Measurements from ENCODE around the gene TACC2.
"Not testable (repeated sequence)": the region's sequence is repeated elsewhere in the genome, so short reads cannot be mapped to it uniquely, and the experiment has no call there.

Gene TACC2

DNA sequence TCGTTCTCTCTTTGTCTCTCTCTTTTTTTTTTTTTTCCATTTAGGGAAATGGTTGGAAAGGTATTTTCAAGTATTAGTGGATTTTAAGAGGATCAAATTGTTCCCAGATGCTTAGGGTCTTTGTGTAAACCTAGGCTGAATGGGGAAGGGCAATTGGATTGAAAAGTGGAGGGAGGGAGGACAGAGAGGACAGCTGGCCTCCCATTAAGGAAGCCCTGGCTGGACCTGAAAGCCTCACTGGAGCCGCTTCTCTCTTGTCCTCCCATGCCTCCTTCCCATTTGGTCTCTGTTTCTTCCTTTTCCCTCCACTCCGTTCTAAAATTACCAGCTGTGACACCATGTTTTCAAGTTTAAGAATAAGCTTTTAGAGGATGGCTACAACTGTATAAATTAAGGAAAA, 104.1 kb downstream of the TACC2 start:
- H3K4me3 ChIP-seq (ENCODE audit: low read depth, low read length) = no peak overlapping the region
- TF ChIP-seq, protein P1, sequence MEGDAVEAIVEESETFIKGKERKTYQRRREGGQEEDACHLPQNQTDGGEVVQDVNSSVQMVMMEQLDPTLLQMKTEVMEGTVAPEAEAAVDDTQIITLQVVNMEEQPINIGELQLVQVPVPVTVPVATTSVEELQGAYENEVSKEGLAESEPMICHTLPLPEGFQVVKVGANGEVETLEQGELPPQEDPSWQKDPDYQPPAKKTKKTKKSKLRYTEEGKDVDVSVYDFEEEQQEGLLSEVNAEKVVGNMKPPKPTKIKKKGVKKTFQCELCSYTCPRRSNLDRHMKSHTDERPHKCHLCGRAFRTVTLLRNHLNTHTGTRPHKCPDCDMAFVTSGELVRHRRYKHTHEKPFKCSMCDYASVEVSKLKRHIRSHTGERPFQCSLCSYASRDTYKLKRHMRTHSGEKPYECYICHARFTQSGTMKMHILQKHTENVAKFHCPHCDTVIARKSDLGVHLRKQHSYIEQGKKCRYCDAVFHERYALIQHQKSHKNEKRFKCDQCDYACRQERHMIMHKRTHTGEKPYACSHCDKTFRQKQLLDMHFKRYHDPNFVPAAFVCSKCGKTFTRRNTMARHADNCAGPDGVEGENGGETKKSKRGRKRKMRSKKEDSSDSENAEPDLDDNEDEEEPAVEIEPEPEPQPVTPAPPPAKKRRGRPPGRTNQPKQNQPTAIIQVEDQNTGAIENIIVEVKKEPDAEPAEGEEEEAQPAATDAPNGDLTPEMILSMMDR (conservative IDR thresholded peaks at IDR 0.05; ENCODE audit: low read depth, low read length) = no peak
- DNase-seq (ENCODE audit: low read depth) = no peak

DNA sequence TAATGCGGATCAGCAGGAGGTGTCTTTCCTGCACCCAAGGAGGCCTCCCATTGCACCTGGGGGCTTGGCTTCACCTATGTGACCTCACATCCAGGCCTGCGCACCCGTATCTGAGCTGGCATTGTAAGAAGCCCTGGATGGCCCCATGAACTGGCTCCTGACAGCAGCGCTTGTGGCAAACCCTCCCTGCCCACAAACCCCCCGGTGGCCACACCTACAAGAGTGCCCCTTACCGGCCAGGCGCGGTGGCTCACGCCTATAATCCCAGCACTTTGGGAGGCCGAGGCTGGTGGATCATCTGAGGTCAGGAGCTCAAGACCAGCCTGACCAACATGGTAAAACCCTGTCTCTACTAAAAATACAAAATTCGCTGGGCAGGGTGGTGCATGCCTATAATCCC, 107.2 kb downstream of the TACC2 start:
- not testable (repeated sequence) for DNase-seq (ENCODE audit: low read depth); H3K4me3 ChIP-seq (ENCODE audit: low read depth, low read length)

DNA sequence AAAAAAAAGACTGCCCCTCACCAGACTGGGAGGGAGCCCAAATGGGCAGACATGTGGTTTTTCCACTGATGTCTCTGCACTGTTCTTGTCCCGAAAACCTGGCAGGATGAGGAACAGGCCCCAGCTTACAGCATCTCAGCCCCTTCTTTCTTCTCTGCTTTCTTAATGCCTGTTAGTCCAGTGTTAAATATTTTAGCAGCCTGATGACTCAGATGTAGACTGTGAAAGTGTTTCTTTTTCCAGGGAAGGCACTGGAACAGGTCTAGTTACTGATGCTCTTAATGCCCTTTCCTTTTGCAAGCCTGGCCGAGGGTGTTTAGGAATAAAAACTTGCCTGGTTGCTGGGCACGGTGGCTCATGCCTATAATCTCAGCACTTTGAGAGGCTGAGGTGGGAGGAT, 107.7 kb downstream of the TACC2 start:
- TF ChIP-seq, protein P1 (conservative IDR thresholded peaks at IDR 0.05; ENCODE audit: low read depth, low read length) = no peak
- H3K4me3 ChIP-seq (ENCODE audit: low read depth, low read length) = no peak overlapping the region
- no peak for DNase-seq (ENCODE audit: low read depth)

DNA sequence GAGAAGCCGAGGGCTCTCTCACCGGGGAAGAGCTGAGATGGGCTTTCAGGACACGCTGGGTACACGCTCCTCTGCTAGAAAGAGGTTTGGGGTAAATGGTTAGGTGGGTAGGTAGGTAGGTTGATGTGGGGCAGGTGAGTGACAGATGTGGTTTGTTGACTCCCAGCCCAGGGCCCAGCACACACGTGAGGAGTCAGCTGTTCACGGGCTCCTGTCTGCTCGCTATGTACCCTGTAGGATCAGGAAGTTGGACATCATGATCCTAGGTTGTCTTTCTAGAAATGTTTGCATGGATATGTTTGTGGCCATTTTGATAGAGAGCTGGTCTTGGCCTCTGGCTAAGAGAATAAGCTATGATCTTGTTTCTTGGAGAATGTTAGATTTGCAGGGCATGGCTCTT, 109.0 kb downstream of the TACC2 start:
- no peak for DNase-seq (ENCODE audit: low read depth)
- H3K4me3 ChIP-seq (ENCODE audit: low read depth, low read length) = no peak overlapping the region
- TF ChIP-seq, protein P1 (conservative IDR thresholded peaks at IDR 0.05; ENCODE audit: low read depth, low read length) = no peak

DNA sequence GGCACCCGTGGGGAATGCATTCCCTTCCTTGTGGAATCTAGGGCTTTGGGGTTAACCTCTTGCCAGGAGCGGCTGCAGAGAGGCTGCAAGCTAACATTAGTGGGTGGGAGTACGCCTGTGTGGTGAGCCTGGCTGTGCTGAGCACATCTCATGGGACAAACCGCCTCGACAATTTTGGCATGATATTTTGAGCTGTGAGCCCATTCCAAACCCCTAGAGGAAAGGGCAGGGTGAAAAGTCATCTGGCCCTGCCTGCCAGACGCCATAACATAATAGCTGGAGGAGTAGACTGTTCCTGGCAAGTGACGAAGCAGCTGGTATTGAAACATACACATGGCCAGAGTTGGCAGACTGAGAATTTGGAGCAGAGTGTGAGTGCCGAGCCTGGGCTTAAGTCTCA, 110.0 kb downstream of the TACC2 start:
- H3K4me3 ChIP-seq (ENCODE audit: low read depth, low read length) = no peak overlapping the region
- DNase-seq (ENCODE audit: low read depth) = no peak
- TF ChIP-seq, protein P1 (conservative IDR thresholded peaks at IDR 0.05; ENCODE audit: low read depth, low read length) = no peak

DNA sequence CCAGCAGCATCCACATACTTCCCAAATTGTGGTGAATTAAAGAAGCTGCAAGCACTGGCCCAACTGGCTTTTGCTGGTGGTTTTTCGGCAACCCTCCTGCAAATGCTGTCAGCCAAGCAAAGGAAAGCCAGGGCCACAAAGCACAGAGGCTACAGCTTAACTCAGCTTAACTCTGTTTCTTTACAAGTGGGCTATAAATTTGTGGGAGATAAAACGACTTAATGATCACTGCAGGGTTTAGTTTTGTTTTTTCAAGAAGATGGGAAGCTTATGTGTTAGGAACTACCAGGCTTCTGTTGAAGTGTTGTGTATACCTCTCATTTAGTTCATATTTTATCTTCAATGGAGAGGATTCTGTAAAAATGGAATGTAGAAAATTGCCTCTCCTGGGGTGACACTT, 110.6 kb downstream of the TACC2 start:
- no peak for DNase-seq (ENCODE audit: low read depth)
- TF ChIP-seq, protein P1 (conservative IDR thresholded peaks at IDR 0.05; ENCODE audit: low read depth, low read length) = no peak
- H3K4me3 ChIP-seq (ENCODE audit: low read depth, low read length) = no peak overlapping the region

DNA sequence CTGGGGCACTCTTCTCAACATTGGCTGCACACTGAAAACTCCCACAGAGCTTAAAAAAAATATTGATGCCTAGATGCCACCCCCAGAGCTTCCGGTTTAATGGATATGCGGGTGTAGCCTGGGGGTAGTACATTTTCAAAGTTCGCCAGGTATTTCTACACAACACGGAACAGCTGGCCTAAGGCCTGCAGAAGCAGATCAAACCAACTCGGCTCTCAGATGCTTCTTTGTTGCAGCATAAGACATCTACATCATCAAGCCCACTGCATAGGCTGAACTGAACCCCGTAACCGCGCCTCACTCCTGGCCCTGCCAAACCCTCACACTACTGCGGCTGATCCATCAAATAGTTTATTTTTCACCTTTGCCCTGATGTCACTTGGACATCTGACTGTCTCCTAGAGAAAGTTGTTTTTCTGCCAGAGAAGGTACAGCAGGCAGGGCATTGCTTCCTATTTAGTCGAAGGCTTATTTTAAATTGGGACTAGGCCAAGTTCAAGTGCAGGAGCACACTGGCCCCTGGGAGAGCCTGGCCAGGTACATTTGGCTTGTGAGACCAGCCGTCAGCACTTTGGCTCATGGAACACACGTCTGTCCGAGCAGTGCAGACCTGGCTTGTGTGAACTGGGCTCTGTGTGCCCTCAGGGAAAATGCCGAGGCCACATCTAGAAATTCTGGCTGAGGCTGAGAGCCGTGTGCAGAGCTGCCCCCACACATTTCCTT, 113.3 kb downstream of the TACC2 start:
- no peak for DNase-seq (ENCODE audit: low read depth)
- H3K4me3 ChIP-seq (ENCODE audit: low read depth, low read length) = no peak overlapping the region
- TF ChIP-seq, protein P1 (conservative IDR thresholded peaks at IDR 0.05; ENCODE audit: low read depth, low read length) = no peak
